Measurements from ENCODE around the gene ZNF664. TPM values are rescaled to one million over a fixed set of nuclear protein-coding genes. Genes with fewer than 3 reads are reported as not detected.

The ZNF664 gene
- total RNA-seq, 4 donors from 2014 or later = 25.0 to 100 (median 40.2) TPM

DNA sequence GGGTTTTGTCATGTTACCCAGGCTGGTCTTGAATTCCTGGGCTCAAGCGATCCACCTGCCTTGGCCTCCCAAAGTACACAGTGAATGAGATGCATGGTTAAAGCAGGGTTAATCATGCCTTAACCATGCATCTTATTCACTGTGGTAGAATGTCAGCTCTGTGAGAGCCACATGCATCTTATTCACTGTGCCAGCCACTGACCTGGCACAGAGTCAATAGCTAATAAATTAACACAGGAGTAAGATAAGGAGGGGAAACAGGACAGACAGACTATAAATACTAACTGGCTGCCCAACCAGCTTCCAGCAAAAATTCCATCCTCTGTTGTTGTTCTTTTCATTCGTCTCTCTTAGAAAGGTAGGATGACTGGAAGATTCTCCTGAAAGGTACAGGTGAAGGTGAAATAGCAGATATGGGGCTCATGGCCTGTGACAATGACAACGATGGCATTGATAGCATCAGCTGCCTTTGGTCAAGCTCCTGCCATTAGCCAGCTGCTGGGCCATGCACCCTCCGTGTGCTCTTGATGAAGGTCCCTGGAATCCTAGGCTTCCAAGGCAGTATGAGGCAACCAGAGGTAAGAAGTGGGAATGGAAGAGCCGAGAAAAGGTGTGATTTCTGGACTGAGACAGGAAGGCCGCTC lies 76.6 kb downstream of the ZNF664 start:
- no peak for DNase-seq
- H3K27me3 ChIP-seq = no peaks in the 10 kb centered on the region
- intact Hi-C loops (cut with DNase I) = no loop called here
- no peak for TF ChIP-seq POLR2A (IDR thresholded peaks at IDR 0.05)
- TF ChIP-seq, protein P1, sequence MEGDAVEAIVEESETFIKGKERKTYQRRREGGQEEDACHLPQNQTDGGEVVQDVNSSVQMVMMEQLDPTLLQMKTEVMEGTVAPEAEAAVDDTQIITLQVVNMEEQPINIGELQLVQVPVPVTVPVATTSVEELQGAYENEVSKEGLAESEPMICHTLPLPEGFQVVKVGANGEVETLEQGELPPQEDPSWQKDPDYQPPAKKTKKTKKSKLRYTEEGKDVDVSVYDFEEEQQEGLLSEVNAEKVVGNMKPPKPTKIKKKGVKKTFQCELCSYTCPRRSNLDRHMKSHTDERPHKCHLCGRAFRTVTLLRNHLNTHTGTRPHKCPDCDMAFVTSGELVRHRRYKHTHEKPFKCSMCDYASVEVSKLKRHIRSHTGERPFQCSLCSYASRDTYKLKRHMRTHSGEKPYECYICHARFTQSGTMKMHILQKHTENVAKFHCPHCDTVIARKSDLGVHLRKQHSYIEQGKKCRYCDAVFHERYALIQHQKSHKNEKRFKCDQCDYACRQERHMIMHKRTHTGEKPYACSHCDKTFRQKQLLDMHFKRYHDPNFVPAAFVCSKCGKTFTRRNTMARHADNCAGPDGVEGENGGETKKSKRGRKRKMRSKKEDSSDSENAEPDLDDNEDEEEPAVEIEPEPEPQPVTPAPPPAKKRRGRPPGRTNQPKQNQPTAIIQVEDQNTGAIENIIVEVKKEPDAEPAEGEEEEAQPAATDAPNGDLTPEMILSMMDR (IDR thresholded peaks at IDR 0.05) = no peak
- H3K9me3 ChIP-seq = peaks cover 0 to 22% (median 8%) of the 10 kb centered on the region in 3 donors
- no peaks in the 10 kb centered on the region for H3K36me3 ChIP-seq
- H3K27ac ChIP-seq = no peak overlapping the region
- WGBS, 2 donors = 83 to 92% methylated on average over 5 of the region's 6 CpGs
- peaks cover 0 to 18% (median 4%) of the 10 kb centered on the region in 3 donors for H3K4me1 ChIP-seq
- no peak overlapping the region for H3K4me3 ChIP-seq

DNA sequence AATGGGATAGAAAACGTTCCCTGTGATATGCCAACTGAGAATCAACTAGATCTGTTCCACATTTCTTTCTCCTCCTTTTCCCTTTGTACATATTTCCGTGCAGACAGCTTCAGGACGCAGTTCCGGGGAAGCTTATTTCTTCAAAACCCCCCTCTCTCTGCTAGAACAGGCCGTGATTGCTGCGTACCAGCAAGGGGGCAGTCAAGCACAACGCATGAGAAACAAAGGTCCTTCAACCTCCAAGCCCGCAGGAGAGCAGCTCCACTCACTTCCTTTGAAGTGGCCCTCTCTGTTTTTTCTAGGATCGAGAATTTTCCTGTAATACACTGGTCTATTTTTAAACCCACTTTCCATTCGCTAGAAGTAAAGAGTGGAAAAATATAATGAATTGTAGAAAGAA lies 80.8 kb downstream of the ZNF664 start:
- intact Hi-C loops (cut with DNase I) = no loop called here
- no peaks in the 10 kb centered on the region for H3K36me3 ChIP-seq
- H3K27ac ChIP-seq = no peak overlapping the region
- H3K27me3 ChIP-seq = no peaks in the 10 kb centered on the region
- H3K4me3 ChIP-seq = no peak overlapping the region
- WGBS, 2 donors = 22 to 28% methylated on average over 10 of the region's 10 CpGs
- DNase-seq = no peak
- no peaks in the 10 kb centered on the region for H3K9me3 ChIP-seq
- peaks cover 0 to 6% (median 0%) of the 10 kb centered on the region in 3 donors for H3K4me1 ChIP-seq
- TF ChIP-seq POLR2A (IDR thresholded peaks at IDR 0.05) = no peak
- TF ChIP-seq, protein P1 (IDR thresholded peaks at IDR 0.05) = peak in 4 of 6 experiments; percentile 29 to 68 (median 32)

DNA sequence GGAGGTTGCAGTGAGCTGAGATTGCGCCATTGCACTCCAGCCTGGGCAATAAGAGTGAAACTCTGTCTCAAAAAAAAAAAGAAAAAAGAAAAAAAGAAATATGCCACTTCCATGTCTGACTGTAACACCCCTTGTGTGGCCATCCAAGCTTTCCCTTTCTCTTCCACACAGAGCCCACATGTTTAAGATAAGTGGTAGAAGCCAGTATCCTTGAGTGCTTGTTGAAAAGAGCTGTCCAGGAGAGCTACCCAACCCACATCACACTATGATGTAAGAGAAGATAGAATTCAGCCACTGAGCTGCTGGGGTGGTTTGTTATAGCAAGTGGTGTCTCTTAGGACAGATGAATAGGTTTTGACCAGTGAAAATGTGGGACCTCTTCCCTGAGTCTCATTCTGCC lies 82.1 kb downstream of the ZNF664 start:
- 75 to 100% methylated on average over 1 of the region's 1 CpG for WGBS, 2 donors
- Histone ChIP-seq H3K9me3 (no peaks in the 10 kb centered on the region), H3K4me3 (no peak overlapping the region), H3K27me3 (no peaks in the 10 kb centered on the region), H3K27ac (no peak overlapping the region), H3K4me1 (peaks cover 0 to 6% (median 0%) of the 10 kb centered on the region in 3 donors), H3K36me3 (no peaks in the 10 kb centered on the region)
- intact Hi-C loops (cut with DNase I) = no loop called here
- TF ChIP-seq POLR2A (IDR thresholded peaks at IDR 0.05) = no peak
- TF ChIP-seq, protein P1 (IDR thresholded peaks at IDR 0.05) = no peak
- DNase-seq = no peak

DNA sequence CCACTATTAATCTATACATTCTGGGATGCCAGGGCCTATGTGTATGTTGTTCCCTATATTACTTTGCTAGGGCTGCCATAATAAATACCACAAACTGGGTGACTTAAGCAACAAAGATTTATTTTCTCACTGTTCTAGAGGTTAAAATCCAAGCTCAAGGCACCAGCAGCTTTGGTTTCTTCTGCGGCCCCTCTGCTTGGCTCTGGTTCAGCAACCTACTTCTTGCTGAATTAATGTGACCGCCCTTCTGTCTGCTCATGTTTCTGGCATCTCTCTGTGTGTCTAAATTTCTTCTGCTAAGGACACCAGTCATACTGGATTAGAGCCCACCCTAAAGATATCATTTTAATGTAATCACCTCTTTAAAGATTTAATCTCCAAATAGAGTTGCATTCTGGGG lies 84.7 kb downstream of the ZNF664 start:
- no peaks in the 10 kb centered on the region for H3K36me3 ChIP-seq
- intact Hi-C loops (cut with DNase I) = no loop called here
- no peaks in the 10 kb centered on the region for H3K27me3 ChIP-seq
- WGBS, 2 donors = 95 to 97% methylated on average over 2 of the region's 2 CpGs
- H3K27ac ChIP-seq = no peak overlapping the region
- H3K4me3 ChIP-seq = no peak overlapping the region
- TF ChIP-seq, protein P1 (IDR thresholded peaks at IDR 0.05) = no peak
- no peak for TF ChIP-seq POLR2A (IDR thresholded peaks at IDR 0.05)
- no peaks in the 10 kb centered on the region for H3K9me3 ChIP-seq
- DNase-seq = no peak
- peaks cover 0 to 6% (median 0%) of the 10 kb centered on the region in 3 donors for H3K4me1 ChIP-seq

DNA sequence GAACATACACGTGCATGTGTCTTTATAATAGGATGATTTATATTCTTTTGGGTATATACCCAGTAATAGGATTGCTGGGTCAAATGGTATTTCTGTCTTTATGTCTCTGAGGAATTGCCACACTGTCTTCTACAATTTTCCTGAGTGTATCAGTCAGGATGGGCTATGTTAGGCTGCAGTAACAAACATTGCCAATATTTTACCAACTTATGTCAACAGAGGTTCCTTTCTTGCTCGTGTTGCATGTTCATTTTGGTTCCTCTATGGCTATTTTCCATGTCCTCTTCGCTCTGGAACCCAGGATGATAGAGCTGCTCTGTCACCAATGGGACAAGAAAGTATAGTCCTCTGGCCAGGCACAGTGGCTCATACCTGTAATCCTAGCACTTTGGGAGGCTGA lies 86.7 kb downstream of the ZNF664 start:
- H3K4me1 ChIP-seq = no peaks in the 10 kb centered on the region
- no peak overlapping the region for H3K27ac ChIP-seq
- H3K4me3 ChIP-seq = no peak overlapping the region
- no peak for TF ChIP-seq POLR2A (IDR thresholded peaks at IDR 0.05)
- TF ChIP-seq, protein P1 (IDR thresholded peaks at IDR 0.05) = no peak
- no peaks in the 10 kb centered on the region for H3K27me3 ChIP-seq
- H3K36me3 ChIP-seq = no peaks in the 10 kb centered on the region
- H3K9me3 ChIP-seq = no peaks in the 10 kb centered on the region
- intact Hi-C loops (cut with DNase I) = no loop called here
- no peak for DNase-seq
- 71 to 79% methylated on average over 3 of the region's 3 CpGs for WGBS, 2 donors

Small RNA genes lying within 50 kb of the gene (small RNA-seq; reads per million reads assigned to genes)
- gene AC068790.4 (0 reads per million in 4 donors), gene AC068790.6 (0 reads per million in 4 donors)

Other genes with a start within 250 kb of the ZNF664 start
- gene DNAH10, start 210.9 kb upstream of the ZNF664 start, total RNA-seq = not detected
- gene CCDC92, start 384 bp upstream of the ZNF664 start, total RNA-seq = 10 to 100 TPM in 3 of 4 donors, 1 to 10 TPM in 1; 7.2 to 16.2 (median 11.4) TPM

Data from esophagus squamous epithelium (tissue), 5 donors.